C4-2B (cell line): ENCODE results near the gene AKAP7.

Source experiments
- CTCF ChIP-seq: fragments of 450-650 bp; conservative IDR thresholded peaks from 2 replicates; pipeline ENCODE4 v1.5.1; 2017; ENCODE audit warnings: mild to moderate bottlenecking
- ZFX ChIP-seq: fragments of 450-650 bp; IDR thresholded peaks from 2 replicates; pipeline ENCODE4 v1.6.1; 2017

GRCh38 chr6:131213501-131213990, 78.3 kb downstream of the AKAP7 start:
- TF ChIP-seq CTCF (no peak), ZFX (no peak)
